Measurements from ENCODE around the gene COL23A1.

COL23A1 gene

DNA sequence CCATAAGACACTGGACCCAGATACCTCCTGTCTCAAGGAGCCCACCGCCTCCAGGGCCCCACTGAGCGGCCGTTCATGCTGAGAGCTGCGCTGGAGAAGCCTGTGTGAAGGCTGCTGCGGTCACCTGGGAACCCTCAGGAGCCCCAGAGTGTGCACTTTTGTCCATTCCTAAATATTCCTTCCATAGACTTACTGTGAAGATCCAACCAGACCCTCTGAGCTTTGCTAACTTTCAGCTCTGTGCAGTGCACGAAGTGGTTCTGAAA lies 119.5 kb downstream of the COL23A1 start:
- DNase-seq: no peak

GRCh38 chr5:178469975-178470759 lies 120.0 kb downstream of the COL23A1 start:
- DNase-seq: no peak

GRCh38 chr5:178469011-178469974 lies 120.9 kb downstream of the COL23A1 start:
- DNase-seq: no peak

DNA sequence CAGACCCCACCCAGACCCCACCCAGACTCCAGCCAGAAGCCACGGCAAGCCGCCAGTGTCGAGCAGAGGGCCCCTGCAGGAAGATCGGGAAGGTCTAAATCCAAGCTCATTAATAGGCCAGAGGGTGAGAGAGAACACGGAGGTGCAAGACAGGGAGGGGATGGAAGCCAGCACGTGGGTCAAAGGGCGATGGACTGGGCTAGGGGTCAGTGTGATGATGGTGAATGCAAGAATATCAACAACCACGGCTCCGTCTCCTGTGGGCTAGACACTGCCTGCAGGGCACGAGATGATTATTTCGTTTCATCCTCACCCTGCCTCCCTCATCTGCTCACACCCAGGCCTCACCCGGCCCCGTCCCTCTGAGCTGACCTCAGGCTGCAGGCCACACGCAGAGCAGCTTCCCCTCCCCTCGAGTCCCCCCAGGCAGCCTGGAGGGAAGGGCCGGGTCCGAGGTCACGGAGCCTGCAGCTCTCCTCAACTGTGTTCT lies 122.0 kb downstream of the COL23A1 start:
- DNase-seq: no peak

- peak; percentile 32 for DNase-seq
These were observed 122.5 kb downstream of the COL23A1 start for GRCh38 chr5:178467568-178468195.

DNA sequence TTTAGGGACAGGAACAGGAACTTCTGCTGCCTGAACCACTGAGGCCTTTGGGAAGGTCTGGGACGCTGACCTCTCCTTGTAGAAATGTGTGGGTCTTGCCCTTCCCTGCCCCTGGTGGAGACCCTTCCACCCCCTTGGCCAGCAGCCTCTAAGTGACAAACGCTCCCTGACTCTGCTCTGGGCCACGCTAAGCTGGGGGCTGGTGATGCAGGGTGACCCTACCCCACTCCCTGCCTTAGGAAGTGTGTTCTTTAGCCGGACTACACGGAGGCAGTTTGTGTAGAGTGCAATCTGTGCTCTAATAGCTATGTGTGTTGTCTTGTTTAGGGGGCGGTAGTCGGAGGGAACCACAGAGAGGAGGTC lies 123.0 kb downstream of the COL23A1 start:
- DNase-seq: no peak

DNA sequence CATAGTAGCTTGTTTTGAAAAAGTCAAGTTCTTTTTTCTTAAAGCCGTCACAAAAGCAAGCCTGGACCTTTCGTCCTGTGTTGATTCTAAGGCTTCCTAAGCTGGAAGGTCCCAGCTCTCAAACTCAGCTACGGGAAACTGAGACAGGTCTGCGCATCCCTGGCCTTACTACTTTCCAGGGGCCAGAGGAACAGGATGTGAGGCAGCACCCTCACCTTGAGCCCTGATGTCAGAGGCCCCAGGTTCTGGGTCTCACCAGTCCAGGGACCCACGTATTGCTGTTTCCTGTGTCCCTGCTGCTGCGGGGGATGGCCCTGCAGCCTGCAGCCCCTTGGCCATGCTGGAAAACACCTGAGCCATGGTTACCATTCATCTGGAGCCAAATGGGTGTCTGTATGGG lies 123.9 kb downstream of the COL23A1 start:
- no peak for DNase-seq

- DNase-seq: no peak
These were observed 124.3 kb downstream of the COL23A1 start for GRCh38 chr5:178465861-178466288.

DNA sequence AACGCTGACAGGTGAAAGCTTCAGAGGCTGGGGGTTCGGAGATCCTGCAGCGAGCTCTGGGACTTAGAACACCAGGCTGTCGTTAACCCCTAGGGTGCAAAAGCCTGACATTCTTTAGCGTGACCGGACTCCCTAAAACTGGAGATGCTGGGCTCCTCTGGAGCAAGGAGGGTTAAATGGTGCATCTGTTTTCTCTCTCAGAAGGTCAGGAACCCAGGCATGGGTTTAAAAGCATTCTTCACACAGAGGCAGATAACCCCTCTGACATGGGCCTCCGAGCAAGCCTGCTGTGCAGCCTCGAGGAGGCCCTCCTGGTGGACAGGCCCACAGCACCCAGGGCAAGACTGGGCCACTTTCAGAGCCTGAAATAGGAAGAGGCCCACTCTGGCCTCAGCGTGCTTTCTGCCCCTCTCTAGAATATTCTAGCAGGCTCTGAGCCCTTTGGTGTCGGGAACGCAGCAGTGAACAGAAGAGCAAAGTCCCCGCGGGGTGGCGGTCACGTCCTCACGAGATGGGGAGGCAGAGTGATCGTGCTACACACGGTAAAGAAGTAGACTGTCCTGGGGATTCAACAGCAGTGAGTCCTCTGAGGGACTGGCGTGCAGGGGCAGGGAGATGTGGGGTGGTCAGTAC lies 124.8 kb downstream of the COL23A1 start:
- DNase-seq: no peak

- DNase-seq: no peak
These were observed 125.7 kb downstream of the COL23A1 start for GRCh38 chr5:178464431-178465048.

DNA sequence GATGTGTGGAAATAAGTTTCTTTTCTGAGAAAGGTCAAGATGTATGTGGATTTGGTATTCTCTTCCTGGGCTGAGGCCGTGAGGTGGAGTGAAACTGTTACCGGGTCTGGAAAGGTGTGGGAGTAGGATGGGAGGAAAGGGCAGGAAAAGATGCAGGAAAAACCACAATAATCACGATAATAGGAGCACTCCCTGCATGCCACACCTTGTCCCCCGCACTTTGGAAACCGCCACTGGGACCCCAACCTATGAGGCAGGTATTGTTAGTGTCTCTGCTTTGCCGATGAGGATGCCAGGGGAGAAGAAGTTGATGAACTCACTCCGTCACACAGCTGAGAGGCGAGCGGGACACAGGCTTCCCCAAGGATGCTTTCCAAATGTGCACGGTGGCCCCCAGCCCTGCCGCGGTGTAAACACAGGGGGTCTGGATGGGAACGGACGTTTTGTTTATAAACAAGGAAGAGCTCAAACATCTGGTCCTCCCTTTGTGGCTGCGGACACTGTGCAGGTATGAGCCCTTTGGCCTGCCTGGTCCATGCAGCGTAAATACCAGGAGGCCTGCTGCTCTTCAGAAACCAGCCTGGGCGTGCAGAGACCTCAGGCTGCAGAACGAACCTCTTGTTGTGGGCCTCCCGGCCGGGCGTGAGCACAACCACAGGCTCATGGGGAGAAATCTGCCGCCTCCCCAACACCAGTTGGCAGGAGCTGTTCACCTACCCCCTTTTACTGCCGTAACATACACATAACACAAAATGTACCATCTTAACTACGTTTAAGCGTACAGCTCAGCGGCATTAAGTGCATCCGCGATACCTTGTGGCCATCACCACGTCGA lies 126.7 kb downstream of the COL23A1 start:
- DNase-seq: no peak

DNA sequence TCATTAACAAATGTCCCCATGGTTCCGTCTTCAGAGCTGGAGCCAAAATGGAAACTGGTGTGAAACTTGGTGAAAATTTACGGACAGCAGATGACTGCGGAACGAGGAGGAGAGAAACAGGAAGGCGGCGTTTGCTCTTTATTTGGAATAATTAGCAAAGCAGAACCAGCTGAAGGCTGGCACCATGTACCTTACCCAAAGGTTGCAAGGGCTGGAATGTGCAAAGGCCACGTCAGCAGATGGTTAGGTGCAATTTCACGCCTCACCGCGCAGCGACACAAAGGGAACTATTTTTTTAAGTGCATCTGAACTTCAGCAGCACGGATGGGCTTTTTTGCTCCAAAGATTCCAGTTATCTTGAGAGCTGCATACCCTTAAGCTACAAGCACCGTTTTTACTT lies 127.4 kb downstream of the COL23A1 start:
- peak; percentile 27 for DNase-seq

DNA sequence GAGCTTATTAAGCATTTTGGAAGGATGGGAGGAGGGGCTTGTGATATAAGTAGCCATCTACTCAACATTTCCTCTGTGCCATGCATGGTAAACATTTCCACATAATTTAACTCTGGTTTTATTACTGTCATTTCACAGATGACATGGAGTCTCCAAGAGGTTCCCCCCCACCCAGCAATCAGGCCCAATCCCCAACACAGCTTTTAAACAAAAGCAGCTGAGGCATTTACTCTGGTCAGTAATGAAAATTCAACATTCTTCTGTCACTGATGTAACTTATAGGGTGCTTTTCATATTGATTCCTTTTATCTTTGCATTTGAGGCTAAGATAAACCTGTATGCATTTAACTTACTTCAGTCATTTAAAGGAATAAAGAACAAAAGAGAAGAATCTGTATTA lies 128.1 kb downstream of the COL23A1 start:
- DNase-seq: peak; percentile 60

GRCh38 chr5:178461004-178461730 lies 129.0 kb downstream of the COL23A1 start:
- DNase-seq: peak; percentile 28

GRCh38 chr5:178460598-178460997 lies 129.6 kb downstream of the COL23A1 start:
- no peak for DNase-seq

GRCh38 chr5:178460174-178460573 lies 130.0 kb downstream of the COL23A1 start:
- no peak for DNase-seq

GRCh38 chr5:178458140-178458539 lies 132.1 kb downstream of the COL23A1 start:
- no peak for DNase-seq

DNA sequence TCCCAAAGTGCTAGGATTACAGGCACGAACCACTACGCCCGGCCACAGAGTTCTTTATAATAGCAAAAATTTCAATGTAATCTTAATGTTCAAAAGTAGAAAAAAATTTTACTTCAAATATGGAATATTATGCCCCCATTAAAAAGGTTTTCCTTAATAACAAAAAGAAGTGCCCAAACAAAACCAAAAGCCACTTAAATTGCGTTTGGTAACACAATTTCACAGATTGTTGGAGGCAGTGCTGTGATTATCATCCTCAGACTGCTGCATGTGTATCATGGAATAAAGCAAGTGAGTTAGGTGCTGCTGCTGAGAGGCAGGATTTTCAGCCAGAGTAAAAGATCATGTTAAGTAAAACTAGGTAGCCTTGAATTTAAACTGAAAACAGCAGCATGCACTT lies 132.7 kb downstream of the COL23A1 start:
- DNase-seq: no peak

DNA sequence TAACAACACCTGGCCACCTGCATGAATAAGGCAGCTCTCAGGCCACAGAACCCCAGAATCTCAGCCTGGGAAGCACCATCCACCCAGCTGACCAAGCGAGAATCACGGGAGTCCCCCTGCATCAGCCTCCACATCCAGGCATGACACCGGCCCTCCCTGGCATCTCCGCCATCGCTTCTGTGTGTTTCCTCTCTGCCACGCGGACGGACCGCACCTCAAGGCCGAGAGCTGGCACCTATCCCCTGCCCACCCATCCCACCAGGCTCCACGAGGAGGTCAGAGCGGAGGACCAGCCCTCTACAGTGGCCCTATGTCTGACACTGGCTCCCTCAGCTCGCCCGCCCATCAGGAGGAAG lies 134.7 kb downstream of the COL23A1 start:
- DNase-seq: no peak

DNA sequence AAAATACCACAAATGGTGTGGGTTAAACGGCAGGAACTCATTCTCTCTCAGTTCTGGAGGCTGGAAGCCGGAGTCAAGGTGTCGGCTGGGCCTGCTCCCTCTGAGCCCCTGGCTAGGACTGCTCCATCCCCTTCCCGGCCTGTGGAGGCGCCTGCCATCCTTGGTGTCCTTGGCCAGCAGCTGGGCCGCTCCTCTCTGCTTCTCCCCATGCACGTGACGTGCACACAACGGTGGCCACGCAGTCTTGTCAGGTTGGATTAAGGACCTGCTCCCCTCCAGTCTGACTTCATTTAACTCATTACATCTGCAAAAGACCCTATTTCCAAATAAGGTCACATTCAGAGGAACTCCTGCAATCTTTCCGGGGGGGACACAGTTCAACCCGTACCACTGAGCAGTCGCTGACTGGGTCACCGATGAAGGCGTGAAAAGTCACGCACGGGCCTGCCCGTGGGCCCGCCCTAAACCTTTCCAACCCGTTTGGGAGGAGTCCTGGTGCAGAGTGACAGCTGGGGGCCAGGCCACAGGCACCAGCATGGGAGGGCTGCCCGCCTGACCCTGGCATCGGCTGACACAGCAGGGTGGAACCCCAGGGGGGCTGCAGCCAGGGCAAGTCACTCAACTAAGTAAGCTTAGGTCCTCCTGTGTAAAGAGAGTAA lies 135.2 kb downstream of the COL23A1 start:
- no peak for DNase-seq

- no peak for DNase-seq
These were observed 135.9 kb downstream of the COL23A1 start for GRCh38 chr5:178454303-178454702.

Measured in fibroblast of upper back skin (primary cell).